Activated T-helper 1 cell treated with Interleukin-2 at 50 U/mL for 16 hours (primary cell): ENCODE results near the gene TOMM22.

Experiments
- DNase-seq: peaks from one replicate; pipeline ENCODE4 v3.0.0-alpha.2; 2020; ENCODE audit warnings: low read depth

TOMM22 gene

DNA sequence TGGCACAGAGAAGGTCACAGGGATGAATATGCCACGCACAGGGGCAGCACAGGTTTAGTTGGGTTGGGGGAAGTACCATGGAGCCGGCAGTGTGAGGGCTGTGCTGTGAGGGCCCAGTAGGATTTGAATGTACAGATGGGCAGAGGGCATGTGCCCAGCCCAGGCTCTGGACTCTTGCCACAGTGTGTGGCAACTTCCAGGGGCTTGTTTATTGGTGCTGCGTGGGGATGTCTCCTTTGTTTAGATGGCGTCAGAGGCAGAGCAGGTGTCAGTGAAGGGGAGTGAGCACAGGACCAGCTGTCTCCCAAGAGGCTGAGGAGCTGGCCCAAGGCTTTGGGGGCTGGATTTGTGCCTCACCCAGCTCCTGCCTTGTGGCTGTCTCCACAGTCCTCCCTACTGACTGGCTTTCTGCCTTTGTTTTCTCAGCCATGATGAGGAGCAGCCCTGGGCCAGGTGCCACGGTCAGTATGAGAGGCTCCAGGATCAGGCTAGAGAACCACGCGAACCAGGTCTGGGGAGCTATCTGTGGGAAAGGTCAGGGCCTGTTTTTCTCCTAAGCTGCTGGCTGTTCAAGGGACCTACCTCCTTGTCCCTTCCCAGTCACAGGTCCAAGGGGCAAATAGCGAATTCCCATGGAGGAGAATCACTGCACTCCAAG is 52.1 kb downstream of the TOMM22 start:
- DNase-seq = no peak

DNA sequence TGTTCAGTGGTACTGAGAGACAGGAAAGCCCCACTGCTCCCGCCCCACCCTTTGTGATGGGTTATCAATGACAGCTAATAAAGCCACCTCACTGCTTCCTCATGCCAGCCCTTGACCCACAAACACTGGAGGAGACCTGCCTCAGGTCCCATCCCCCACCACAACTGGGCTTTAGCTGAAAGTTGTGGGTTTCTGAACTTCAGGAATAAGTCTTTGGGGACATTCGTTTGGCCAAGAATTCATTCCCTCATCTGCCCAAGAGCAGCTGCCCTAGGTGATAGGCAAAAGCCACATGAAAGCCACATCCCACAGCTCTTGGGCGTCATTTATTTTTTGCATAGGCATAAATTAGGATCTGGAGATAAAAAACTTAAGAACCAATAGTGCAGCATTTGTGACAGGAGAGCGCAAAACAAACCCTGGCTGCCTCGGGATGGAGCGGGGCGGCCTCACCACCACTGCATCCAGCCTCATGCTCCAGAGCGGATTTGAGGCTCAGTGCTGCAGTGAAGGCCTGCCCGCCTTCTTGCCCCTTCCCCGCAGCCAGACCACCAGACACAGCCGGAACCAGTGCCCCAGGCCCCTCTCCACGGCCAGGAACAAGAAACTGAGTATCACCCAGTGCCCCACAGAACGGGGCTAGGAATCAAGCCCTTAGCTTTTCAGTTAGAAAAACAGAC is 52.8 kb downstream of the TOMM22 start:
- DNase-seq = no peak
